CD14-positive monocyte (primary cell): ENCODE data around the gene GLS. TPM values are rescaled to one million over a fixed set of nuclear protein-coding genes. Genes with fewer than 3 reads are reported as not detected.

Experiments
- DNase-seq, 3 donors: peaks; one replicate each; pipeline ENCODE4 v3.0.0-alpha.2; 2011 to 2022
- H2AFZ ChIP-seq: 2 replicates; pipeline ENCODE4 v1.6.0; 2012; ENCODE audit warnings: mild to moderate bottlenecking, low read depth, low read length, inconsistent platforms; ENCODE audit not compliant: insufficient read depth, poor library complexity, severe bottlenecking
- H3K27ac ChIP-seq, 2 donors: 1 replicate in 1 of 2; 2 replicates in 1 of 2; pipeline ENCODE4 v1.5.1; 2012 to 2013; ENCODE audit warnings: low read length in 2 of 2, control low read depth in 1 of 2, inconsistent platforms in 1 of 2, low read depth in 1 of 2, mild to moderate bottlenecking in 1 of 2
- H3K27me3 ChIP-seq, 2 donors: one replicate each; pipeline versions ENCODE4 v1.6.0 to v1.6.1; 2011 to 2013; ENCODE audit warnings: low read length in 2 of 2; ENCODE audit not compliant: control insufficient read depth in 2 of 2, insufficient read depth in 2 of 2
- H3K36me3 ChIP-seq, 2 donors: replicated peaks in 1 of 2; 1 replicate in 1 of 2; 2 replicates in 1 of 2; pipeline versions ENCODE4 v1.5.1 to v1.6.1; 2012 to 2013; ENCODE audit warnings: low read length in 2 of 2, control low read depth in 1 of 2, inconsistent platforms in 1 of 2, mild to moderate bottlenecking in 1 of 2; ENCODE audit not compliant: insufficient read depth in 2 of 2, control insufficient read depth in 1 of 2
- H3K4me1 ChIP-seq, 2 donors: 1 replicate in 1 of 2; 2 replicates in 1 of 2; pipeline versions ENCODE4 v1.5.1 to v1.6.1; 2012 to 2013; ENCODE audit warnings: low read length in 2 of 2, control low read depth in 1 of 2, inconsistent platforms in 1 of 2, mild to moderate bottlenecking in 1 of 2, moderate library complexity in 1 of 2; ENCODE audit not compliant: insufficient read depth in 2 of 2, control insufficient read depth in 1 of 2
- H3K4me2 ChIP-seq: replicated peaks from 2 replicates; pipeline ENCODE3; 2012; ENCODE audit warnings: low read length, moderate library complexity, mild to moderate bottlenecking; ENCODE audit not compliant: poor library complexity, severe bottlenecking; ENCODE audit errors: extremely low read depth
- H3K4me3 ChIP-seq, 3 experiments: fragments of 200-600 bp in 1 of 3; sonication (generic) in 1 of 3; replicated peaks in 1 of 3; 1 replicate in 2 of 3; 2 replicates in 1 of 3; pipeline ENCODE4 v1.5.1; 2011 to 2013; ENCODE audit warnings: low read length in 3 of 3, mild to moderate bottlenecking in 3 of 3, control low read depth in 2 of 3, low read depth in 2 of 3, inconsistent platforms in 1 of 3, moderate library complexity in 1 of 3
- H3K79me2 ChIP-seq: 2 replicates; pipeline ENCODE4 v1.6.0; 2012; ENCODE audit warnings: mild to moderate bottlenecking, control low read depth, inconsistent platforms, low read length, moderate library complexity; ENCODE audit not compliant: insufficient read depth
- H3K9ac ChIP-seq: 2 replicates; pipeline ENCODE4 v1.6.0; 2017; ENCODE audit warnings: low read length, mild to moderate bottlenecking; ENCODE audit not compliant: insufficient read depth, poor library complexity, severe bottlenecking
- H3K9me3 ChIP-seq, 2 donors: replicated peaks in 1 of 2; 1 replicate in 1 of 2; 2 replicates in 1 of 2; pipeline versions ENCODE4 v1.5.1 to v1.6.1; 2012 to 2013; ENCODE audit warnings: low read length in 2 of 2, control low read depth in 1 of 2; ENCODE audit not compliant: control insufficient read depth in 1 of 2, insufficient read depth in 1 of 2
- H4K20me1 ChIP-seq: 2 replicates; pipeline ENCODE4 v1.6.0; 2012; ENCODE audit warnings: mild to moderate bottlenecking, low read length, control low read depth, moderate library complexity; ENCODE audit not compliant: insufficient read depth
- H3K27ac Mint-ChIP-seq, 7 donors: one replicate each; pipeline ENCODE4 v1.8.0; 2020; ENCODE audit warnings: mild to moderate bottlenecking in 7 of 7, mixed read lengths in 7 of 7, moderate library complexity in 6 of 7, inconsistent platforms in 2 of 7
- H3K27me3 Mint-ChIP-seq, 3 donors: one replicate each; pipeline ENCODE4 v1.8.0; 2021 to 2022; ENCODE audit warnings: low read depth in 3 of 3, mild to moderate bottlenecking in 3 of 3, mixed read lengths in 3 of 3, moderate library complexity in 3 of 3, inconsistent platforms in 1 of 3
- H3K36me3 Mint-ChIP-seq, 2 donors: one replicate each; pipeline ENCODE4 v1.8.0; 2020; ENCODE audit warnings: mixed read lengths in 2 of 2, inconsistent platforms in 1 of 2, mild to moderate bottlenecking in 1 of 2
- H3K4me1 Mint-ChIP-seq: one replicate; pipeline ENCODE4 v1.8.0; 2020; ENCODE audit warnings: mild to moderate bottlenecking, mixed read lengths
- H3K4me3 Mint-ChIP-seq, 2 donors: one replicate each; pipeline ENCODE4 v1.8.0; 2020; ENCODE audit warnings: mild to moderate bottlenecking in 2 of 2, mixed read lengths in 2 of 2, moderate library complexity in 1 of 2
- H3K9me3 Mint-ChIP-seq, 7 donors: one replicate each; pipeline ENCODE4 v1.8.0; 2020 to 2022; ENCODE audit warnings: mixed read lengths in 7 of 7, mild to moderate bottlenecking in 6 of 7, moderate library complexity in 6 of 7, inconsistent platforms in 2 of 7
- WGBS: methylation state at CpG from one replicate; pipeline ENCODE4 v1.1.5; 2013; ENCODE audit warnings: missing lambda C conversion rate; ENCODE audit not compliant: insufficient coverage; 5-methylcytosine and 5-hydroxymethylcytosine counted together
- intact Hi-C, 2 donors: fragments of 100-400 bp; cut with micrococcal nuclease; formaldehyde crosslinking; loops; one replicate each; pipeline versions ENCODE4 v1.15.0 to v1.15.1; 2023
- polyA plus RNA-seq, 3 donors: library from polyadenylated mRNA; depleted of rRNA in 1 of 3; unstranded in 2 of 3; stranded (reverse) in 1 of 3; fragments of 300-500 nt in 2 of 3; fragments of >200 nt in 1 of 3; fragmentation: Illumina TruSeq in 2 of 3; gene quantifications; 1 replicate in 2 of 3; 2 replicates in 1 of 3; pipeline ENCODE4 v1.2.3, GENCODE V29; 2012 to 2021
- TF ChIP-seq, protein P1 (sequence below): fragments of 200-600 bp; IDR thresholded peaks from one replicate; pipeline ENCODE4 v1.8.0; 2022; ENCODE audit warnings: antibody characterized with exemption, mild to moderate bottlenecking

The GLS gene
- polyA plus RNA-seq, 3 donors, result 6.0 to 29.5 (median 9.0) TPM

- intact Hi-C loops, result loop anchor here in 1 of 2 donors (10.0 kb wide), 1 partner anchor 110 kb away; no protein-coding TSS in a partner anchor
- H3K27ac Mint-ChIP-seq, result no peak overlapping the region
These were observed 35.8 kb upstream of the GLS start for GRCh38 chr2:190844700-190845401.

GRCh38 chr2:190846746-190847145 lies 33.9 kb upstream of the GLS start:
- Mint-ChIP-seq H3K4me3 (no peak overlapping the region), H3K27ac (no peak overlapping the region), H3K36me3 (no peaks in the 10 kb centered on the region), H3K27me3 (peaks cover 0 to 2% (median 0%) of the 10 kb centered on the region in 3 donors), H3K9me3 (no peaks in the 10 kb centered on the region), H3K4me1 (peaks cover 7% of the 10 kb centered on the region)
- Histone ChIP-seq H3K9me3 (no peaks in the 10 kb centered on the region), H4K20me1 (no peaks in the 10 kb centered on the region), H3K9ac (no peak overlapping the region), H3K4me3 (no peak overlapping the region), H3K36me3 (no peaks in the 10 kb centered on the region), H2AFZ (no peak overlapping the region), H3K4me2 (no peak overlapping the region), H3K27me3 (no peaks in the 10 kb centered on the region), H3K27ac (no peak overlapping the region), H3K79me2 (no peaks in the 10 kb centered on the region), H3K4me1 (peaks cover 0 to 6% of the 10 kb centered on the region in 2 donors)
- DNase-seq, result no peak
- intact Hi-C loops, result loop anchor here in 1 of 2 donors (10.0 kb wide), 1 partner anchor 108 kb away; no protein-coding TSS in a partner anchor
- 100% methylated on average over 4 of the region's 7 CpGs for WGBS
- TF ChIP-seq, protein P1, sequence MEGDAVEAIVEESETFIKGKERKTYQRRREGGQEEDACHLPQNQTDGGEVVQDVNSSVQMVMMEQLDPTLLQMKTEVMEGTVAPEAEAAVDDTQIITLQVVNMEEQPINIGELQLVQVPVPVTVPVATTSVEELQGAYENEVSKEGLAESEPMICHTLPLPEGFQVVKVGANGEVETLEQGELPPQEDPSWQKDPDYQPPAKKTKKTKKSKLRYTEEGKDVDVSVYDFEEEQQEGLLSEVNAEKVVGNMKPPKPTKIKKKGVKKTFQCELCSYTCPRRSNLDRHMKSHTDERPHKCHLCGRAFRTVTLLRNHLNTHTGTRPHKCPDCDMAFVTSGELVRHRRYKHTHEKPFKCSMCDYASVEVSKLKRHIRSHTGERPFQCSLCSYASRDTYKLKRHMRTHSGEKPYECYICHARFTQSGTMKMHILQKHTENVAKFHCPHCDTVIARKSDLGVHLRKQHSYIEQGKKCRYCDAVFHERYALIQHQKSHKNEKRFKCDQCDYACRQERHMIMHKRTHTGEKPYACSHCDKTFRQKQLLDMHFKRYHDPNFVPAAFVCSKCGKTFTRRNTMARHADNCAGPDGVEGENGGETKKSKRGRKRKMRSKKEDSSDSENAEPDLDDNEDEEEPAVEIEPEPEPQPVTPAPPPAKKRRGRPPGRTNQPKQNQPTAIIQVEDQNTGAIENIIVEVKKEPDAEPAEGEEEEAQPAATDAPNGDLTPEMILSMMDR, result no peak

More at GRCh38 chr2:190844700-190845401, 35.8 kb upstream of the GLS start:
- Histone ChIP-seq H4K20me1 (no peaks in the 10 kb centered on the region), H3K4me1 (peaks cover 0 to 5% of the 10 kb centered on the region in 2 donors), H3K4me3 (no peak overlapping the region), H3K27ac (no peak overlapping the region), H3K9me3 (no peaks in the 10 kb centered on the region), H2AFZ (no peak overlapping the region), H3K27me3 (no peaks in the 10 kb centered on the region), H3K9ac (no peak overlapping the region), H3K36me3 (no peaks in the 10 kb centered on the region), H3K79me2 (no peaks in the 10 kb centered on the region), H3K4me2 (no peak overlapping the region)
- Mint-ChIP-seq H3K4me3 (no peak overlapping the region), H3K4me1 (peaks cover 7% of the 10 kb centered on the region), H3K9me3 (no peaks in the 10 kb centered on the region), H3K36me3 (no peaks in the 10 kb centered on the region), H3K27me3 (peaks cover 0 to under 1% (median 0%) of the 10 kb centered on the region in 3 donors)
- TF ChIP-seq, protein P1, result no peak
- DNase-seq, result no peak
- WGBS, result no CpG with 5 or more reads among the region's 4 CpGs
